A549 (cell line): Measurements from ENCODE around the gene KLRK1. TPM values are rescaled to one million over a fixed set of nuclear protein-coding genes. Genes with fewer than 3 reads are reported as not detected.
"Not testable (repeated sequence)": the region's sequence is repeated elsewhere in the genome, so short reads cannot be mapped to it uniquely, and the experiment has no call there.

ENCODE experiments used
- ATAC-seq, 2 experiments: fragments of 200-7000 bp in 1 of 2; fragments of >200 bp in 1 of 2; cut with Nextera tagmentation in 1 of 2; cut with Tn5 transposase in 1 of 2; 3 replicates each; pipeline versions ENCODE4 v1.8.0 to v1.9.1; 2018 to 2020; ENCODE audit warnings: mild to moderate bottlenecking in 1 of 2, moderate library complexity in 1 of 2
- CTCF ChIA-PET: fragments of 300-600 bp; sonication (Branson Sonifier 250); formaldehyde crosslinking; extraction: SDS; loops from one replicate; lab custom pipeline; 2021; ENCODE audit warnings: antibody characterized with exemption, inconsistent platforms; lab: Yijun Ruan, JAX
- POLR2A ChIA-PET: fragments of 350-600 bp; formaldehyde crosslinking; extraction: SDS; loops from one replicate; lab custom pipeline; 2021; ENCODE audit warnings: antibody characterized with exemption, inconsistent platforms; lab: Yijun Ruan, JAX
- DNase-seq, 2 experiments: peaks; one replicate each; pipeline versions ENCODE4 v3.0.0 to v3.0.0-alpha.2; 2011 to 2016; ENCODE audit warnings: low read depth in 1 of 2, low spot score in 1 of 2
- FAIRE-seq: peaks from 2 replicates; lab custom pipeline; 2011; peaks lifted over from hg19 to GRCh38; lab: Jason Lieb, UNC
- H3K27ac ChIP-seq, 2 experiments: fragments of >200 bp; sonication (Bioruptor Twin); formaldehyde crosslinking; 3 replicates each; pipeline ENCODE4 v1.5.1; 2016 to 2017
- H3K4me1 ChIP-seq: fragments of >200 bp; sonication (Bioruptor Twin); formaldehyde crosslinking; 3 replicates; pipeline ENCODE4 v1.6.1; 2016
- H3K4me2 ChIP-seq: fragments of >200 bp; sonication (Bioruptor Twin); formaldehyde crosslinking; 3 replicates; pipeline ENCODE4 v1.6.1; 2016
- H3K4me3 ChIP-seq: fragments of >200 bp; sonication (Bioruptor Twin); formaldehyde crosslinking; 3 replicates; pipeline ENCODE4 v1.5.1; 2016
- H3K9me3 ChIP-seq: fragments of >200 bp; sonication (Bioruptor Twin); formaldehyde crosslinking; 3 replicates; pipeline ENCODE4 v1.6.1; 2016
- ATOH8 ChIP-seq: fragments of 250-450 bp; sonication (Bioruptor Pico); IDR thresholded peaks from 2 replicates; pipeline ENCODE4 v1.5.0; 2020; ENCODE audit warnings: low read depth, mild to moderate bottlenecking, moderate library complexity
- CHD4 ChIP-seq: fragments of 200-600 bp; sonication (generic); IDR thresholded peaks from 2 replicates; pipeline ENCODE4 v1.6.1; 2016; ENCODE audit warnings: antibody characterized with exemption, mild to moderate bottlenecking, borderline replicate concordance
- E2F6 ChIP-seq: IDR thresholded peaks from 2 replicates; pipeline ENCODE4 v1.6.1; 2012; ENCODE audit warnings: low read depth, borderline replicate concordance
- EHMT2 ChIP-seq: fragments of 200-600 bp; sonication (generic); IDR thresholded peaks from 2 replicates; pipeline ENCODE4 v1.6.1; 2016; ENCODE audit warnings: antibody characterized with exemption, low read depth, mild to moderate bottlenecking, moderate library complexity
- FOSB ChIP-seq: fragments of 250-450 bp; sonication (Bioruptor Pico); IDR thresholded peaks from 2 replicates; pipeline ENCODE4 v1.5.0; 2020; ENCODE audit warnings: mild to moderate bottlenecking, moderate library complexity
- HDAC2 ChIP-seq: fragments of 200-600 bp; sonication (generic); IDR thresholded peaks from 2 replicates; pipeline ENCODE4 v1.6.1; 2016
- HES2 ChIP-seq: fragments of >200 bp; sonication (Bioruptor Twin); formaldehyde crosslinking; IDR thresholded peaks from 2 replicates; pipeline ENCODE4 v1.6.1; 2016
- HOXB5 ChIP-seq: fragments of 250-450 bp; sonication (Bioruptor Pico); IDR thresholded peaks from 2 replicates; pipeline ENCODE4 v1.5.0; 2020; ENCODE audit warnings: mild to moderate bottlenecking, moderate library complexity
- JUN ChIP-seq, 2 experiments: fragments of >200 bp; sonication (Bioruptor Twin); formaldehyde crosslinking; IDR thresholded peaks; 2 replicates in 1 of 2; 3 replicates in 1 of 2; pipeline ENCODE4 v1.6.1; 2016 to 2017
- KDM1A ChIP-seq: fragments of 200-600 bp; sonication (generic); IDR thresholded peaks from 2 replicates; pipeline ENCODE4 v1.6.1; 2016; ENCODE audit warnings: low read depth, mild to moderate bottlenecking
- KDM5A ChIP-seq: fragments of 200-600 bp; sonication (generic); IDR thresholded peaks from 2 replicates; pipeline ENCODE4 v1.6.1; 2016; ENCODE audit warnings: antibody characterized with exemption, mild to moderate bottlenecking
- MAZ ChIP-seq: fragments of 150-350 bp; IDR thresholded peaks from 2 replicates; pipeline ENCODE4 v1.6.1; 2014; ENCODE audit warnings: antibody characterized with exemption, low read depth, low read length, borderline replicate concordance
- NFE2L2 ChIP-seq: fragments of 150-350 bp; conservative IDR thresholded peaks from 2 replicates; pipeline ENCODE4 v1.6.1; 2014; ENCODE audit warnings: low read length
- POLR2A ChIP-seq: IDR thresholded peaks from 2 replicates; pipeline ENCODE4 v1.6.1; 2012; ENCODE audit warnings: mild to moderate bottlenecking, low read length
- POLR2AphosphoS2 ChIP-seq: conservative IDR thresholded peaks from 2 replicates; pipeline ENCODE4 v1.6.1; 2012; ENCODE audit warnings: low read length, improper control_type of control experiment, inconsistent platforms
- RARB ChIP-seq: fragments of 250-450 bp; sonication (Bioruptor Pico); IDR thresholded peaks from 2 replicates; pipeline ENCODE4 v1.8.0; 2021; ENCODE audit warnings: mild to moderate bottlenecking, moderate library complexity
- RCOR1 ChIP-seq: fragments of 150-350 bp; IDR thresholded peaks from 2 replicates; pipeline ENCODE4 v1.6.1; 2014; ENCODE audit warnings: antibody characterized with exemption, low read length, low read depth
- REST ChIP-seq: fragments of 200-600 bp; sonication (generic); IDR thresholded peaks from 2 replicates; pipeline ENCODE4 v1.6.1; 2016; ENCODE audit warnings: antibody characterized with exemption, mild to moderate bottlenecking, moderate library complexity
- SMC3 ChIP-seq: fragments of >200 bp; sonication (Bioruptor Twin); formaldehyde crosslinking; IDR thresholded peaks from 3 replicates; pipeline ENCODE4 v1.6.1; 2018; ENCODE audit warnings: inconsistent platforms
- SREBF2 ChIP-seq: fragments of 450-650 bp; IDR thresholded peaks from 2 replicates; pipeline ENCODE4 v1.6.1; 2014; ENCODE audit warnings: mild to moderate bottlenecking, moderate library complexity
- TFCP2L1 ChIP-seq: fragments of 250-450 bp; sonication (Bioruptor Pico); IDR thresholded peaks from 2 replicates; pipeline ENCODE4 v1.5.0; 2021; ENCODE audit warnings: mild to moderate bottlenecking
- ZC3H11A ChIP-seq: fragments of 450-650 bp; IDR thresholded peaks from 2 replicates; pipeline ENCODE4 v1.6.1; 2014; ENCODE audit warnings: antibody characterized with exemption, mild to moderate bottlenecking
- ZFP36 ChIP-seq: fragments of 450-650 bp; IDR thresholded peaks from 2 replicates; pipeline ENCODE4 v1.6.1; 2014; ENCODE audit warnings: borderline replicate concordance; ENCODE audit not compliant: partially characterized antibody
- WGBS: methylation state at CpG from one replicate; pipeline ENCODE4 v1.1.6; 2017; ENCODE audit errors: missing lambda C conversion rate; 5-methylcytosine and 5-hydroxymethylcytosine counted together
- polyA plus RNA-seq, 4 experiments: library from polyadenylated mRNA; depleted of rRNA in 3 of 4; stranded (reverse); fragments of >200 nt; fragmentation: RNase III in 1 of 4; extraction: RNeasy Plus Mini Kit Qiagen cat#74134 plus additional on column Dnase treatment in 1 of 4; gene quantifications; 2 replicates in 3 of 4; 3 replicates in 1 of 4; pipeline ENCODE4 v1.2.3, GENCODE V29; 2011 to 2017

KLRK1 gene
- polyA plus RNA-seq, 2 of the 4 experiments (the other 2 are of a cell fraction) = not detected

GRCh38 chr12:10400829-10401228, 11.0 kb upstream of the KLRK1 start:
- H3K4me2 ChIP-seq = no peak overlapping the region
- no peak overlapping the region for H3K4me3 ChIP-seq
- DNase-seq (no peak), ATAC-seq (no peak), FAIRE-seq (no peak)
- H3K4me1 ChIP-seq = 0 out of 3 replicates have a peak, but pooled peaks cover 4% of the 10 kb centered on the region
- H3K27ac ChIP-seq = no peak overlapping the region
- ChIA-PET POLR2A (no interaction called here), CTCF (no interaction called here)
- TF ChIP-seq TFCP2L1 (CRISPR knock-in tag) = no peak
- peaks cover 5% of the 10 kb centered on the region; the same call in 1 of the 3 replicates for H3K9me3 ChIP-seq

- FAIRE-seq (no peak), DNase-seq (no peak), ATAC-seq (no peak)
- H3K4me3 ChIP-seq = no peak overlapping the region
- no peak overlapping the region for H3K27ac ChIP-seq
- TF ChIP-seq KDM5A (no peak), E2F6 (no peak), ZFP36 (no peak)
- H3K9me3 ChIP-seq = no peaks in the 10 kb centered on the region
- whole genome bisulfite sequencing = 91% methylated on average over 2 of the region's 2 CpGs
- POLR2A ChIA-PET = no interaction called here
- H3K4me1 ChIP-seq = peaks cover 13% of the 10 kb centered on the region; the same call in 2 of the 3 replicates
- CTCF ChIA-PET = no interaction called here
- H3K4me2 ChIP-seq = no peak overlapping the region
These were observed 8.3 kb upstream of the KLRK1 start for GRCh38 chr12:10398168-10398567.

GRCh38 chr12:10397296-10397695, 7.5 kb upstream of the KLRK1 start:
- ChIA-PET CTCF (interaction anchor here (0.6 kb wide), 1 partner anchor 255 kb away, joined by 4 read pairs; no protein-coding TSS in a partner anchor), POLR2A (no interaction called here)
- ATAC-seq (no peak), DNase-seq (no peak), FAIRE-seq (no peak)
- TF ChIP-seq ZC3H11A (no peak), EHMT2 (no peak), RARB (CRISPR knock-in tag) (no peak), ATOH8 (CRISPR knock-in tag) (no peak), KDM1A (no peak), REST (no peak), MAZ (no peak), E2F6 (no peak), RCOR1 (no peak), CHD4 (no peak), HES2 (no peak), NFE2L2 (no peak), SMC3 (no peak), HOXB5 (CRISPR knock-in tag) (no peak), HDAC2 (no peak), POLR2A (no peak), JUN (IDR thresholded peaks at IDR 0.05) (no peak), FOSB (CRISPR knock-in tag) (no peak), SREBF2 (no peak), POLR2AphosphoS2 (no peak)
- 0 out of 6 replicates have a peak overlapping the region, but pooled peaks of 1 of the 2 experiments have one; percentile 0 for H3K27ac ChIP-seq
- peaks cover 22% of the 10 kb centered on the region for H3K4me1 ChIP-seq
- no peaks in the 10 kb centered on the region for H3K9me3 ChIP-seq
- H3K4me3 ChIP-seq = no peak overlapping the region
- 68% methylated on average over 2 of the region's 2 CpGs for WGBS
- H3K4me2 ChIP-seq = peak overlapping the region; percentile 7; the same call in 1 of the 3 replicates

GRCh38 chr12:10396176-10396575, 6.3 kb upstream of the KLRK1 start:
- CTCF ChIA-PET = interaction anchor here (0.8 kb wide), 1 partner anchor 11 kb away, joined by 3 read pairs; no protein-coding TSS in a partner anchor
- Histone ChIP-seq H3K4me1 (peaks cover 27% of the 10 kb centered on the region), H3K4me2 (peak overlapping the region; percentile 61), H3K27ac (peak overlapping the region; percentile 71 to 73), H3K4me3 (peak overlapping the region; percentile 36)
- ATAC-seq (peak in 1 of 2 experiments; percentile 67; a peak in 3 of 6 replicates), DNase-seq (peak in 1 of 2 experiments; percentile 7), FAIRE-seq (peak; percentile 7)
- WGBS = 21% methylated on average over 14 of the region's 15 CpGs
- H3K9me3 ChIP-seq, POLR2A ChIA-PET: not testable (repeated sequence)
